K562 (cell line): ENCODE data around the gene MTCH2. TPM values are rescaled to one million over a fixed set of nuclear protein-coding genes. Genes with fewer than 3 reads are reported as not detected.

Experiments used
- ATAC-seq: fragments of 200-7000 bp; cut with Tn5 transposase; 3 replicates; pipeline ENCODE4 v1.9.1; 2020; ENCODE audit warnings: moderate library complexity
- BruUV-seq: library from RNA; stranded (reverse); fragments of 400-500 nt; replicated peaks from 2 replicates; lab custom pipeline; 2021; lab: Mats Ljungman, UMichigan
- CTCF ChIA-PET: fragments of 300-600 bp; formaldehyde crosslinking; extraction: SDS; loops from one replicate; lab custom pipeline; 2021; ENCODE audit warnings: low intra/inter-chr PET ratio; lab: Yijun Ruan, JAX
- POLR2A ChIA-PET: fragments of 300-600, 350-650 bp; sonication (Branson Sonifier 250); formaldehyde crosslinking; extraction: SDS; loops from one replicate; lab custom pipeline; 2021; ENCODE audit warnings: antibody characterized with exemption, inconsistent platforms; lab: Yijun Ruan, JAX
- DNase-seq, 4 experiments: peaks; one replicate each; pipeline versions ENCODE4 v3.0.0 to v3.0.0-alpha.2; 2011 to 2018; ENCODE audit warnings: low spot score in 3 of 4, mixed read lengths in 3 of 4; ENCODE audit errors: extremely low read depth in 1 of 4
- FAIRE-seq: peaks from 2 replicates; lab custom pipeline; 2011; peaks lifted over from hg19 to GRCh38; lab: Jason Lieb, UNC
- H2AFZ ChIP-seq: 2 replicates; pipeline ENCODE4 v1.6.0; 2011; ENCODE audit warnings: low read depth, low read length, control low read depth, inconsistent platforms
- H3K27ac ChIP-seq: fragments of 200-600 bp; 3 replicates; pipeline ENCODE4 v1.8.0; 2011; ENCODE audit warnings: low read depth, mild to moderate bottlenecking, control low read depth, inconsistent platforms, low read length, moderate library complexity, mixed read lengths; ENCODE audit errors: extremely low read depth
- H3K27me3 ChIP-seq, 2 experiments: fragments of 300-600 bp in 1 of 2; 2 replicates in 1 of 2; 3 replicates in 1 of 2; pipeline versions ENCODE4 v1.6.0 to v1.8.0; 2011; ENCODE audit warnings: inconsistent platforms in 2 of 2, low read length in 2 of 2, mild to moderate bottlenecking in 1 of 2, mixed read lengths in 1 of 2, moderate library complexity in 1 of 2; ENCODE audit not compliant: control insufficient read depth in 2 of 2, insufficient read depth in 2 of 2
- H3K36me3 ChIP-seq: fragments of 300-600 bp; 3 replicates; pipeline ENCODE4 v1.8.0; 2011; ENCODE audit warnings: mild to moderate bottlenecking, low read length, inconsistent platforms; ENCODE audit not compliant: control insufficient read depth, insufficient read depth
- H3K4me1 ChIP-seq, 2 experiments: fragments of 200-600 bp in 1 of 2; replicated peaks in 1 of 2; 2 replicates in 1 of 2; 3 replicates in 1 of 2; pipeline versions ENCODE4 v1.5.1 to v1.8.0; 2011; ENCODE audit warnings: inconsistent platforms in 2 of 2, low read length in 2 of 2, mild to moderate bottlenecking in 1 of 2, mixed read lengths in 1 of 2, moderate library complexity in 1 of 2; ENCODE audit not compliant: control insufficient read depth in 2 of 2, insufficient read depth in 2 of 2
- H3K4me2 ChIP-seq: 2 replicates; pipeline ENCODE4 v1.6.1; 2011; ENCODE audit warnings: low read length, control low read depth, inconsistent platforms, mixed read lengths; ENCODE audit not compliant: insufficient read depth
- H3K4me3 ChIP-seq: fragments of 200-600 bp; sonication (generic), shearing (Covaris generic); 2 replicates; pipeline ENCODE4 v1.5.1; 2016; ENCODE audit warnings: control low read depth, inconsistent platforms
- H3K79me2 ChIP-seq: fragments of 200-600 bp; 3 replicates; pipeline ENCODE4 v1.8.0; 2011; ENCODE audit warnings: low read length, inconsistent platforms; ENCODE audit not compliant: control insufficient read depth, insufficient read depth
- H3K9ac ChIP-seq, 2 experiments: 2 replicates each; pipeline versions ENCODE4 v1.6.0 to v1.6.1; 2011; ENCODE audit warnings: low read depth in 2 of 2, low read length in 2 of 2, control low read depth in 1 of 2, inconsistent platforms in 1 of 2, mild to moderate bottlenecking in 1 of 2, mixed read lengths in 1 of 2; ENCODE audit not compliant: insufficient read depth in 1 of 2
- H3K9me1 ChIP-seq: one replicate; pipeline ENCODE4 v1.6.0; 2011; ENCODE audit warnings: inconsistent platforms, mild to moderate bottlenecking, low read length, moderate library complexity; ENCODE audit not compliant: control insufficient read depth, insufficient read depth
- H3K9me3 ChIP-seq: replicated peaks from 2 replicates; pipeline ENCODE4 v1.5.1; 2011; ENCODE audit warnings: low read depth, low read length, inconsistent platforms; ENCODE audit not compliant: control insufficient read depth, insufficient read depth
- H4K20me1 ChIP-seq: replicated peaks from 2 replicates; pipeline ENCODE4 v1.6.1; 2011; ENCODE audit warnings: low read length, inconsistent platforms, mixed read lengths; ENCODE audit not compliant: control insufficient read depth, insufficient read depth
- DIDO1 ChIP-seq: fragments of 450-650 bp; IDR thresholded peaks from 2 replicates; pipeline ENCODE4 v1.6.1; 2016; ENCODE audit warnings: low read depth, missing biosample characterization, missing genetic modification characterization
- KLF10 ChIP-seq: fragments of 250-450 bp; sonication (Bioruptor Pico); IDR thresholded peaks from 2 replicates; pipeline ENCODE4 v1.6.1; 2021; ENCODE audit warnings: matching md5 sums
- MEIS2 ChIP-seq: fragments of 450-650 bp; IDR thresholded peaks from 2 replicates; pipeline ENCODE4 v1.6.1; 2014; ENCODE audit warnings: mild to moderate bottlenecking; ENCODE audit not compliant: partially characterized antibody
- PHF8 ChIP-seq: fragments of 200-600 bp; sonication (generic); IDR thresholded peaks from 2 replicates; pipeline ENCODE4 v1.6.1; 2012; ENCODE audit warnings: mixed run types, mild to moderate bottlenecking, inconsistent platforms, low read length, moderate library complexity, borderline replicate concordance
- RB1 ChIP-seq: fragments of 450-650 bp; IDR thresholded peaks from 2 replicates; pipeline ENCODE4 v1.6.1; 2017; ENCODE audit warnings: low read depth, mild to moderate bottlenecking
- TAF9B ChIP-seq: fragments of 450-650 bp; IDR thresholded peaks from 2 replicates; pipeline ENCODE4 v1.6.1; 2018; ENCODE audit warnings: mild to moderate bottlenecking; ENCODE audit not compliant: partially characterized antibody
- ZFP1 ChIP-seq: fragments of 450-650 bp; formaldehyde crosslinking; IDR thresholded peaks from 2 replicates; pipeline ENCODE4 v1.4.0; 2020; ENCODE audit warnings: mild to moderate bottlenecking, mixed read lengths
- WGBS: fragments of 100-300 bp; shearing (Covaris generic); methylation state at CpG from one replicate; pipeline ENCODE4 v1.1.6; 2016; ENCODE audit warnings: low coverage, mixed read lengths; ENCODE audit not compliant: insufficient coverage; ENCODE audit errors: missing lambda C conversion rate; 5-methylcytosine and 5-hydroxymethylcytosine counted together
- in situ Hi-C: fragments of 300-500 bp; cut with MboI; formaldehyde crosslinking; loops from 4 replicates; pipeline ENCODE4 v1.15.0; 2018; ENCODE audit warnings: inconsistent platforms, mixed read lengths
- intact Hi-C: fragments of 100-400 bp; cut with micrococcal nuclease; formaldehyde crosslinking; loops from 2 replicates; pipeline ENCODE4 v1.14.2; 2022
- polyA plus RNA-seq, 8 experiments: library from polyadenylated mRNA; depleted of rRNA in 4 of 8; stranded (reverse) in 5 of 8; unstranded in 3 of 8; fragments of >200 nt; fragmentation: Nextera tagmentation in 2 of 8; fragmentation: Illumina TruSeq in 1 of 8; extraction: Ambion mirVana in 2 of 8; extraction: Trizol in 1 of 8; gene quantifications; 2 replicates each; pipeline versions ENCODE4 v1.2.1 to v1.2.3, GENCODE V29; 2011 to 2014; ENCODE audit warnings: inconsistent platforms in 1 of 8, missing spikeins in 1 of 8
- total RNA-seq, 7 experiments: library from RNA; depleted of rRNA in 6 of 7; stranded (reverse); fragments of >200 nt in 6 of 7; fragmentation: Illumina TruSeq in 2 of 7; extraction: Trizol in 2 of 7; gene quantifications; 2 replicates each; pipeline versions ENCODE4 v1.2.1 to v1.2.3, GENCODE V29; 2011 to 2021; ENCODE audit warnings: low replicate concordance in 1 of 7
- TF ChIP-seq, protein P1 (sequence below): fragments of 450-650 bp; IDR thresholded peaks from 2 replicates; pipeline ENCODE4 v1.6.1; 2018; ENCODE audit not compliant: partially characterized antibody
- TF ChIP-seq, protein P2 (sequence below): sonication (generic); formaldehyde crosslinking; IDR thresholded peaks from 2 replicates; pipeline ENCODE4 v1.8.0; 2022; ENCODE audit warnings: mild to moderate bottlenecking, missing genetic modification reagents
- TF ChIP-seq, protein P3 (sequence below), 2 experiments: IDR thresholded peaks in 1 of 2; conservative IDR thresholded peaks in 1 of 2; 2 replicates each; pipeline ENCODE4 v1.6.1; 2016; ENCODE audit warnings: low read depth in 2 of 2, mild to moderate bottlenecking in 1 of 2, missing compliant biosample characterization in 1 of 2, missing genetic modification characterization in 1 of 2, moderate library complexity in 1 of 2

Gene MTCH2
- total and polyA plus RNA-seq, 9 of the 15 experiments (the other 6 are each of a cell fraction or from before 2014, with no cell fraction given): 95.4 to 620 (median 198) TPM

DNA sequence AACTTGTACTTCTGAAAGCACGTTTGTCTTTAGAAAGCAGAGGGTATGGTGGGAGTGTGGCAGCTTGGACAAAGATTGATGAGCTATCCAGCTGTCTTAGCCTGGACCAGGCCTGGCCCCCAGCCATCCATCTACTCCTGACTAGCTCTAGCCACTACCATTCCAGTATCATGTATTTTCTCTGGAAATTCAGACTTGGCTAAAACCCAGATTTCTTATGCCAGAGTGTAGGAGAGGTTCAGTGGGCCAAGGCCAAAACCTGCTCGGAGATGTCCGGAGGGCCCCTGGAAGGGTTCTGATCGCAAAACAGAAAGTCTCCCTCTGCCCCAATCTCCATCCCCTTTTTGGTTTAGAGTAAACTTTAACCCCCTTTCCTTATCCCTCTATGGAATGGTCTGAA, 24.8 kb upstream of the MTCH2 start:
- WGBS: 68% methylated on average over 4 of the region's 4 CpGs
- Histone ChIP-seq H3K4me3 (no peak overlapping the region), H3K9me1 (no peaks in the 10 kb centered on the region), H3K4me2 (no peak overlapping the region), H3K27ac (no peak overlapping the region), H3K9ac (no peak overlapping the region), H2AFZ (no peak overlapping the region), H3K36me3 (no peaks in the 10 kb centered on the region), H4K20me1 (no peaks in the 10 kb centered on the region), H3K27me3 (no peaks in the 10 kb centered on the region), H3K4me1 (peaks cover 0 to 7% of the 10 kb centered on the region in 2 experiments; a peak in 2 of 5 replicates), H3K79me2 (no peaks in the 10 kb centered on the region), H3K9me3 (no peaks in the 10 kb centered on the region)
- ChIA-PET CTCF (no interaction called here), POLR2A (no interaction called here)
- DNase-seq: no peak
- in situ Hi-C loops (no loop called here), intact Hi-C loops (no loop called here)
- no peak for TF ChIP-seq PHF8
- no peak for TF ChIP-seq TAF9B
- TF ChIP-seq, protein P1, sequence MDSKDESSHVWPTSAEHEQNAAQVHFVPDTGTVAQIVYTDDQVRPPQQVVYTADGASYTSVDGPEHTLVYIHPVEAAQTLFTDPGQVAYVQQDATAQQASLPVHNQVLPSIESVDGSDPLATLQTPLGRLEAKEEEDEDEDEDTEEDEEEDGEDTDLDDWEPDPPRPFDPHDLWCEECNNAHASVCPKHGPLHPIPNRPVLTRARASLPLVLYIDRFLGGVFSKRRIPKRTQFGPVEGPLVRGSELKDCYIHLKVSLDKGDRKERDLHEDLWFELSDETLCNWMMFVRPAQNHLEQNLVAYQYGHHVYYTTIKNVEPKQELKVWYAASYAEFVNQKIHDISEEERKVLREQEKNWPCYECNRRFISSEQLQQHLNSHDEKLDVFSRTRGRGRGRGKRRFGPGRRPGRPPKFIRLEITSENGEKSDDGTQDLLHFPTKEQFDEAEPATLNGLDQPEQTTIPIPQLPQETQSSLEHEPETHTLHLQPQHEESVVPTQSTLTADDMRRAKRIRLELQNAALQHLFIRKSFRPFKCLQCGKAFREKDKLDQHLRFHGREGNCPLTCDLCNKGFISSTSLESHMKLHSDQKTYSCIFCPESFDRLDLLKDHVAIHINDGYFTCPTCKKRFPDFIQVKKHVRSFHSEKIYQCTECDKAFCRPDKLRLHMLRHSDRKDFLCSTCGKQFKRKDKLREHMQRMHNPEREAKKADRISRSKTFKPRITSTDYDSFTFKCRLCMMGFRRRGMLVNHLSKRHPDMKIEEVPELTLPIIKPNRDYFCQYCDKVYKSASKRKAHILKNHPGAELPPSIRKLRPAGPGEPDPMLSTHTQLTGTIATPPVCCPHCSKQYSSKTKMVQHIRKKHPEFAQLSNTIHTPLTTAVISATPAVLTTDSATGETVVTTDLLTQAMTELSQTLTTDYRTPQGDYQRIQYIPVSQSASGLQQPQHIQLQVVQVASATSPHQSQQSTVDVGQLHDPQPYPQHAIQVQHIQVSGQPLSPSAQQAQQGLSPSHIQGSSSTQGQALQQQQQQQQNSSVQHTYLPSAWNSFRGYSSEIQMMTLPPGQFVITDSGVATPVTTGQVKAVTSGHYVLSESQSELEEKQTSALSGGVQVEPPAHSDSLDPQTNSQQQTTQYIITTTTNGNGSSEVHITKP: peak; percentile 66
- TF ChIP-seq, protein P2, sequence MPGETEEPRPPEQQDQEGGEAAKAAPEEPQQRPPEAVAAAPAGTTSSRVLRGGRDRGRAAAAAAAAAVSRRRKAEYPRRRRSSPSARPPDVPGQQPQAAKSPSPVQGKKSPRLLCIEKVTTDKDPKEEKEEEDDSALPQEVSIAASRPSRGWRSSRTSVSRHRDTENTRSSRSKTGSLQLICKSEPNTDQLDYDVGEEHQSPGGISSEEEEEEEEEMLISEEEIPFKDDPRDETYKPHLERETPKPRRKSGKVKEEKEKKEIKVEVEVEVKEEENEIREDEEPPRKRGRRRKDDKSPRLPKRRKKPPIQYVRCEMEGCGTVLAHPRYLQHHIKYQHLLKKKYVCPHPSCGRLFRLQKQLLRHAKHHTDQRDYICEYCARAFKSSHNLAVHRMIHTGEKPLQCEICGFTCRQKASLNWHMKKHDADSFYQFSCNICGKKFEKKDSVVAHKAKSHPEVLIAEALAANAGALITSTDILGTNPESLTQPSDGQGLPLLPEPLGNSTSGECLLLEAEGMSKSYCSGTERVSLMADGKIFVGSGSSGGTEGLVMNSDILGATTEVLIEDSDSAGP (CRISPR knock-in tag): no peak
- TF ChIP-seq KLF10 (CRISPR knock-in tag): no peak
- peak; percentile 66 for TF ChIP-seq MEIS2
- TF ChIP-seq ZFP1 (CRISPR knock-in tag): no peak
- TF ChIP-seq DIDO1 (tag): no peak
- TF ChIP-seq, protein P3, sequence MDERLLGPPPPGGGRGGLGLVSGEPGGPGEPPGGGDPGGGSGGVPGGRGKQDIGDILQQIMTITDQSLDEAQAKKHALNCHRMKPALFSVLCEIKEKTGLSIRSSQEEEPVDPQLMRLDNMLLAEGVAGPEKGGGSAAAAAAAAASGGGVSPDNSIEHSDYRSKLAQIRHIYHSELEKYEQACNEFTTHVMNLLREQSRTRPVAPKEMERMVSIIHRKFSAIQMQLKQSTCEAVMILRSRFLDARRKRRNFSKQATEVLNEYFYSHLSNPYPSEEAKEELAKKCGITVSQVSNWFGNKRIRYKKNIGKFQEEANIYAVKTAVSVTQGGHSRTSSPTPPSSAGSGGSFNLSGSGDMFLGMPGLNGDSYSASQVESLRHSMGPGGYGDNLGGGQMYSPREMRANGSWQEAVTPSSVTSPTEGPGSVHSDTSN (CRISPR knock-in tag; IDR thresholded peaks at IDR 0.05; ENCODE audit: low read depth): no peak
- TF ChIP-seq, protein P3 (tag; conservative IDR thresholded peaks at IDR 0.05; ENCODE audit: low read depth): 0 out of 2 replicates have a peak, but pooled peaks have one; percentile 21
- no peak for TF ChIP-seq RB1
- no peak for FAIRE-seq
- no peak for ATAC-seq
- BruUV-seq: no TSS peak
